Activated CD4-positive, alpha-beta T cell treated with anti-CD3 and anti-CD28 coated beads for 48 hours (primary cell): ENCODE data around the gene USP32.

Source experiments
- DNase-seq: peaks from one replicate; pipeline ENCODE4 v3.0.0-alpha.2; 2020

Gene USP32

DNA sequence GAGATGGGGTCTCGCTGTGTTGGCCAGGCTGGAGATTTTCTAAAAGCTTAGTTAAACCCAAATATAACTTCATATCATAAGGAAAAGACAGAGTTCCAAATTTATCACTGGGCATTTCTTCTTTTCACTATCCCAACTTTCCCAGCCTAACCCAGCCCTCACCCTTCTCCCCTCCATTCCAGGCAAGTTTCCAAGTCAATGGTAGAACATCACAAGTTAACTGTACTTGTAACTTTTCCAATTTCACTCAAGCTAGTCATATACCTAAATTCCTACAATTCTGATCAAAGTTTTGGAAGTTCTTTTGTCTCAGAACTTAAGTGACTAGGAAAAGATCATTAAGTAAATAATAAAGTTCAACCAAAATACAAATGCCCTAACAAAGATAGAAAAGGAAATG lies 61.2 kb downstream of the USP32 start:
- DNase-seq: no peak

DNA sequence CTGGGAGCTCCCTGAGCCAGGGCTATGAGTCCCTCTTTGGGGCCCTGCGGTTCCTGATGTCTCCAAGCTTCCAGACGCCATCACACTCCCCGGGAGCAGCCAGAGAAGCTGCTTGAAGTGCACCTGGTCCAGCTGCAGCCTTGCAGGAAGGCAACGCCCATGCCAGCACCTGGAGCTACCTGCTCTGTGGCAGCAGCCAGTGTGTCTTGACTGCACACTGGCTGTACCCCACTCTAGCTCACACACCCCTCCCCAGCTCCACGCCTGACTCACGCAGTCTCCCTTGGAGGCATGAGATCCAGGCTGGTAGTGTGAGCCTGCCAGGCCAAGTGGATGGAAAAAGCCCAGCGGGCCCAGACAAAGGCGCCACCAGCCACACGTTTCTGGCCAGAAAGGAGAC lies 63.3 kb downstream of the USP32 start:
- no peak for DNase-seq

DNA sequence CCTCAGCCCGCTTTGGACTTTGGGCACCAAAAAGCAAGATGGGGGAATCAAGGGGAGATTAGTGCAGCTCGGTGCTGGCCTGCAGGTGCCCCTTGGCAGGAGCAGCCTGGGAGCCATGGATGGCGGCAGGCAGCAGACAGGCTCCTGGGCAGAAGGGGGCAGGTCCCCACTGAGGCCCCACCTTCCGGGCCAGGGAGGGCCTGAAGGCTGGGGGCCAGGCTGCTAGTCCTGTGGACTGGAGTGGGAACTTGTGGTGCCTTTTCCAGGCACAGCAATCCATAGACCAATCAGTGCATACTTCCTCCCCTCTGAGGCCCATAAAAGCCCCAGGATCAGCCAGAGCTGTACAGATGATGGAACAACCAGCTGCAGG lies 64.0 kb downstream of the USP32 start:
- no peak for DNase-seq

DNA sequence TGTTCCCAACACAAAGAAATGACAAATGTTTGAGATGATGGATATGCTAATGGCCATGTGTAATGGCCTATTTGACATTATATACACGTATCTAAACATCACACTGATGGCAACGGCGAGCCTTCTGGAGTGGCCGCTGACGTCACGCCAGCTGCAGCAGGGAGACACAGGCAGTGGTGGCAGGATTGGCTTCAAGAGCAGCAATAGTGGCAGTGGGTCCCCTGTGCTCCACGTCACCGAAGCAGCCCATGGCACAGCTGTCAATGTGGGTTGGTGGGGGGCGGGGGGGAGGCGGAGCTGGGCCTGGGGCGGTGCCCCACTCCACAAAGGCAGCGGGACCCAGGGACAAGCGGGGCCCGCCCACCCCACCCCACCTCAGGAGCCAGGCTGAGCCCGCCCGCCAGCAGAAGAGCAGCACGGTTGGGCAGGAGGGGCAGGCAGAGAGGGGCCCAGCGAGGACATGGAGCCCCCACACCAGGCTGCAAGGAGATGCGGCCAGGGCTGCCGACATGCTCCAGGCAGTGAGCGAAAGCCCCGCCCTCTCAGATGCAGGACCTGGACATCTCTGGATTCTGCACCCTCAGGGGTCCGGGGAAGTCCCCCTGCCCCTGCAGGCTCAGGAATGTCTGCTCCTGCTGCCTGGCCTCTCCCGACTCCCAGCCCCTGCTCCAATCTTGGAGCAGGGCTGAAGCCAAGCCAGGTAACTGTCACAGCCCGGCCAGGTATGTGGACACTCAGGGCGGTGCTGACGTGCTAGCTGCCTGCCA lies 64.6 kb downstream of the USP32 start:
- DNase-seq: no peak

DNA sequence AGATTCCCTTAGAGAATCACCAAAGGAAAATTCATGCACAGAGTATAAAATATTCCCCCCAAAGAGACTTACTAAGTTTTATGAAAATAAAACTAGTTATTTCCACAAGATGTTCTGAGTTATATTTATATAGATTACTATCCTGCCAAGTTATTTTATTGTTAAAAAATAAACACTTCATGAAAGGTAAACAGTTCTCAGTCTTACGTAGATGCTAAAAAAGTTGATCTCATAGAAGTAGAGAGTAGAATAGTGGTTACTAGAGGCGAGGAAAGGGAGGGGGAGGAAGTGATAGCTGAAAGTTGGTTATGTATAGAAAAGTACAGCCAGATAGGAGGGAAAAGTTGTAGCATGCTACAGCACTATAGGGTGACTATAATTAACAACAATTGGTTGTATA lies 65.2 kb downstream of the USP32 start:
- DNase-seq: no peak

DNA sequence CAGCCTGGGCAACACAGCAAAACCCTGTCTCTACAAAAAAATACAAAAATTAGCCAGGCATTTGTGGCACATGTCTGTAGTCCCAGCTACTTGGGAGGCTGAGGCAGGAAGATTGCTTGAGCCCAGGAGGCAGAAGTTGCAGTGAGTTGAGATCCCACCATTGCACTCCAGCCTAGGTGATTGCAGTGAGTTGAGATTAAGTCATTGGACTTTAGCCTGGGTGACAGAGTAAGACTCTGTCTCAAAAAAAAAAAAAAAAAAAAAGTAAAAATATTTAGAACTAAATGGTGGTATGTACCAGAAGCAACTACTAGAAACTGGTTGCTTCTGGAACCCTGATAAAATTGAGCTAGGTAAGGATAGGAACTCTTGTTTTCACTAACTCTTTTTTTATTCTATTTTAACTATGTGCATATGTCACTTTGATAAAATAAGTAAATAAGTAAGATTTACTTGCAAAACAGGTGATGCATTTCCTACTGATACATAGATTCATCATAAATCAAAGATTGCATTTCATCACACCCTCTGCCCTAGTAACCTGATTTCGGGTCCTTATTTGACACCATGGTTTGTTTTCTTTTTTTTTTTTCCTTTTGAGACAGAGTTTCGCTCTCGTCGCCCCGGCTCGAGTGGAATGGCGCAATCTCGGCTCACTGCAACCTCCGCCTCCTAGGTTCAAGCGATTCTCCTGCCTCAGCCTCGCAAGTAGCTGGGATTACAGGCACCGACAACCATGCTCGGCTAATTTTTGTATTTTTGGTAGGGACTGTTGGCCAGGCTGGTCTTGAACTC lies 66.0 kb downstream of the USP32 start:
- DNase-seq: no peak

DNA sequence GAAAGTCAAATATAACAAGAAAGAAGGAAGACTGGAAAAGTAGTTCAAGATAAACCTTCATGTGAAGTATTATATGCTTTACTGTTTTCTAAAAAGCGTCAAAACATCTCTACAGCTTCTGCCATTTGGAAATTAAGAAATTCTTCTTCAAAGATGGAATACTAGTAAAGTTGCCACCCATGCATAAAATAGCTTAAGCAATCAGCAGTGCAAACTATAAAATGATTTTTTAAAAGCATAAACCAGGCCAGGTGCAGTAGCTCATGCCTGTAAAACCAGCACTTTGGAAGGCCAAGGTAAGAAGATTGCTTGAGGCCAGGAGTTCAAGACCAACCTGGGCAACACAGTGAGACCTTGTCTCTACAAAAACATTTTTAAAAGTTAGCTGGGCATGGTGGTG lies 68.2 kb downstream of the USP32 start:
- DNase-seq: no peak

DNA sequence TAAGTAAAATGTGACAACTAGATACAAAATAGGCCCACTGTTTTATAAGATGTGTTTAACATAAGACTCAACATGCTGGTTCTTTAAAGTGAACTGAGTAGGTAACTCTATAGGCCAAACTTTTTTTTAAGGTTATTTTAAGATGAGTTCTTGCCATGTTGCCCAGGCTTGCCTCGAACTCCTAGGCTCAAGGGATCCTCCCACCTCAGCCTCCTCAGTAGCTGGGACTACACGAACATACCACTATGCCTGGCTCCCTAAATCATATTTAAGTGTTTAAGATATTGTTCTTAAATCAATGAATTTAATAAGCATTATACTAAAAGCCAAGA lies 69.9 kb downstream of the USP32 start:
- DNase-seq: no peak

DNA sequence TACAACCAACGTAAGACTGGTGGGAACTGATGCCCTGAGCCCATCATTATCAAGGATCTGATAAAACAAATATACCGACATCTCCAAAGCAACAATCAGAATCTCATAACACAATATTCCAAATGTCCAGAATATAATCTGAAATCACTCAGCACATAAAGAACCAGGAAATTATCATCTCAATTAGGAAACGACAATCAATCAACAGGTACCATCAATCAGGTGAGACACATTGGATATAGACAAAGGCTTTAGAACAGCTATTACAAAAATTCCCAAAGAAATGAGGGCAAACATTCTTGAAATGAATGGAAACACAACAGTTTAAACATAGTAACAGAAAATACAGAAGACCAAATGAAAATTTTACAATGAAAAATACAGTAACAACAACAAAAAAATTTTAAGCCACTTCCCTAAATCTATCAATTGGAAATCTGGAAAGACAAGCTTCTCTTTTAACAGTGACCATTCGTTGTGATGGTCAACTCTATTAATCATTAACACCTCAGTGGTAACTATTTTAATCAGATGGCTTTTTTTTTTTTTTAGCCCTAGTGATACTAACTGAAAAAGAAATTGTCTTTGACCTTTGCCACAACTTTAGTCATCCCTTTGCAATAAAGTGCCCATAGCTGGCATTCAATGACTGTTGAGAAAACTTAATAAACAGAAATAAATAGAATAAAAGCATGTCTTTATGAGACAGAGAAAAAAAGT lies 70.4 kb downstream of the USP32 start:
- DNase-seq: no peak

DNA sequence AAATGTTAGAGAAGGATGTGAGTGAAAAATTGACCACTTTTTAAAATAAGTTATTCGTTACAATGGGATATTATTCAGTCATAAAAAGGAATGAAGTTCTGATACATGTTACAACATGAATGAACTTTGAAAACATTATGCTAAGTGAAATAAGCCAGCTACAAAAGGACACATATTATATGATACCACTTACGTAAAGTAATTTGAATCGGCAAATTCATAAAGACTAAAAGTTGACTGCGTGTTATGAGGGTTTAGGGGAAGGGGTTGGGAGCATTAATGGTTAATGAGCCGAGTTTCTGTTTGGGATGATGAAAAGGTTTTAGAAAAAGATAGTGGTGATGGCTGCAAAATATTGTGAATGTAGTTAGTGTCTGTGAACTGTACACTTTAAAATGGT lies 73.1 kb downstream of the USP32 start:
- DNase-seq: no peak

DNA sequence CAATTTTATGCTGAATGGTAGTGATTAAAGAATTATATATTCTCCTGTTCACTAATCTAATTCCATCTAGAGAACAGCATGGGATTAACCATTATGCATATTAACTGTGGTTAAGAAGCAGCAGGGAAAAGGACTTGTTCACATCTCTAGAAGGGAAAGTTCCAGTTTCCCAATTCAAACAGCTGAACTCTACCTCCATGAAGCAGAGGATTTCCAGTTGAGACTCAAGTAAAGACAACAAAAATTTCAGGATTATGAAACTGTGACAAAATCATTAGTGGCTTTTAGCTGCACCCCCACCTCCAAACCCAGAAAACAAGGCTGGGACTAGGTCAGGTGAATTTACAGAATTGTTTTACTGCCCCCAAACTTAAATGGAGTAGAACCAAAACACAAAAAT lies 73.6 kb downstream of the USP32 start:
- no peak for DNase-seq

DNA sequence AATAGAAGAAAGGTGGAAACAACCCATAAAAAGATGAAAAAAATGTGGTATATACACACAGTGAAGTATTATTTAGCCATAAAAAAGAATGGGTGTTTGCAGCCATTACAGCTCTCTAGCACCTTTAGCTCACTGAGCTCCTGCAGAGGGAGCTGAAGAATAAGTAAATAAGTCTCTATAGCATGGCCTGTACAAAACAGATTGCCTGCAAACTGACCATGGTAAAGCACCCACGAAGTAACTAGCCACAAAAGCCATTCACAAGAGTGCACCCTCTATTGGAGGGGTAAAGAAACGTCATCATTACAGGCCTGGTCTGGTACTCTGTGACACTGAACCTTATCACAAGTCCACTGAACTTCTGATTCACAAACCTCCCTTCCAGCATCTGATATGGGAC lies 76.3 kb downstream of the USP32 start:
- no peak for DNase-seq

DNA sequence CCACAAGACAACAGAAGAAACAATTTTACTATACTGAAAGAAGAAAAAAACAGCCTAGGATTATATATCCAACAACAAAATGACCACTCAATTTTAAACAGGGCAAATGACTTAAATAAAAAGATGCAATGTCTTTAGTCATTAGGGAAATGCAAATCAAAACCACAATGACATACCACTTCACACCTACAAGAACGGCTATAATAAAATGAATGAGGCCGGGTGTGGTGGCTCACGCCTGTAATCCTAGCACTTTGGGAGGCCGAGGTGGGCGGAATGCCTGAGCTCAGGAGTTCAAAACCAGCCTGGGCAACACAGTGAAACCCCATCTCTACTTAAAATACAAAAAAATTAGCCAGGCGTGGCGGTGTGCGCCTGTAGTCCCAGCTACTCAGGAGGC lies 77.0 kb downstream of the USP32 start:
- DNase-seq: peak; percentile 14

DNA sequence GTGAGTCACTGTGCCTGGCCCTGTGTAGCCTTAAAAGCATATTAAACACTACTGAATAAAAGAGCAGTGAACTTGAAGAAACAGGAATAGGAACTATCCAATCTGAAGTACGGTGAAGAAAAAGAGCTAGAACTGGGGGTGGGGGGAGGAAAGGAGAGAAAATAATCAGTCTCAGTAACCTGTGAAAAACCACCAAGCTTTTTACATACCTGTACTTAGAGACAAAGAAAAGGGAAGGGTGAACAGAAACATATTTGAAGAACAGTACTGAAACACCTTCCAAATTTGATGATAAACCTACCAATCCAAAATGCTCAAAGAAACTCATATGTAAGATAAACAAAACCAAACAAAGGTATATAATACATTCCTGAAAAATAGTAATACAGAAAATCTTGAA lies 77.5 kb downstream of the USP32 start:
- DNase-seq: no peak

DNA sequence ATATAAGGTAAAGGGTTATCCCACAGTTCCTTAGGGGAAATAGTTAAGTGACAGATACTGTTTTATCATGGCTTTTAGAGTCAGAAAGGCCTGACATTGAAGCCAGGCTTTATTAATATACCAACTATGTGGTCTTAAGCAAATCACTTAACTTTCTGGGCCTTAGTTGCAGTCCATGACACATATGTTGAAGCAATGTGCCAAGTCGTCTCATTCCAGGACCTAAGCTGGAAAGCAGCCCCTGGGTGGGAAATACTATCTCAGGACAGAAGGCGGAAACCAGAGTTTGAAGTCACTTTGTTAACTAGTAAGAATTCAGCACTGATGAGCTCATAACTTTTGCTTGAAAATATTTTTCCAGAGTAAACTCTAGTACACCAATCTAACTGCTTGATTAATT lies 80.0 kb downstream of the USP32 start:
- no peak for DNase-seq

DNA sequence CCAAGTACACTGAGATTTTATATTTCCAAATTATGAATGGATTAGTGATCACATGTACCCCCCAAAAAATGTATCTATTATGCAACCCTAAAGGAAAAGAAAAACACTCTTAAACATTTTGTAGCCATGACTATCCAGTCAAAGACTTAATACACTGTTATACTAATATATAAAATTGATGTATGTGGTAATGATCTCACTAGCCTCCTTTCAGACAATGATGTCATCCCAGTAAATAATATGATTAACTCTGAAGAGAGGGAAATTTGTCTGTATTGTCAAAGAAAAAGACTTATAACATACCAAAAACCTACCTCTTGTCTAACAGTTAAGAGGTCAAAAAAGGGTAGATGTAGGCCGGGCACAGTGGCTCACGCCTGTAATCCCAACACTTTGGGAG lies 80.7 kb downstream of the USP32 start:
- DNase-seq: no peak

DNA sequence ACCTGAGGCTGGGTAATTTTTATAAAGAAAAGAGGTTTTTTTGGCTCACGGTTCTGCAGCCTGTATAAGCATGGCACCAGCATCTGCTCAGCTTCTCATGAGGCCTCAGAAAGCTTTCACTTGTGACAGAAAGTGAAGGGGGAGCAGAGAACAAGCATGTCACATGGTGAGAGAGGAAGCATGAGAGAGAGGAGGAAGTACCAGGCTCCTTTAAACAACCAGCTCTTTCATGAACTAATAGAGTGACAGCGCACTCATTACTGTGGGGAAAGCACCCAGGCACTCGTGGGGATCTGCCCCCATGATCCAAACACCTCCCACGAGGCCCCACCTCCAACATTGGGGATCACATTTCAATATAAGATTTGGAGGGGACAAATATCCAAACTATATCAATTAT lies 86.8 kb downstream of the USP32 start:
- peak; percentile 12 for DNase-seq

DNA sequence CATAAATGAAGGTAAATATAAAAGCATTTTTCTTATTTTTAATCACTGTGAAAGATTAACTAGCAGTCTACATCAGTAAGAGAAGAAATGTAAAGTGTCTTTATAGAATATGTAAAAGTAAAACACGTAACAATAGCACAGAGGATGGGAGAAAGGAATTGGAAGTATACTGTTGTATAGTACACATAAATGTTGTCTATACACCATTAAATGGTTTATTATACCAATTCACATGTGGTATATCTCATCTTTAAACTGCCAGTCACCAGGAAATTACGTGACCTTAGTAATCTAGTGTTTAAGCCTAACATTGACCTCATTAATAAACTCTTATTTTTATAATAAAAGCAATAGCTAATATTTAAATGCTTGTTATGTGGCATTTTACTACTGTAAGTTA lies 87.4 kb downstream of the USP32 start:
- DNase-seq: no peak

DNA sequence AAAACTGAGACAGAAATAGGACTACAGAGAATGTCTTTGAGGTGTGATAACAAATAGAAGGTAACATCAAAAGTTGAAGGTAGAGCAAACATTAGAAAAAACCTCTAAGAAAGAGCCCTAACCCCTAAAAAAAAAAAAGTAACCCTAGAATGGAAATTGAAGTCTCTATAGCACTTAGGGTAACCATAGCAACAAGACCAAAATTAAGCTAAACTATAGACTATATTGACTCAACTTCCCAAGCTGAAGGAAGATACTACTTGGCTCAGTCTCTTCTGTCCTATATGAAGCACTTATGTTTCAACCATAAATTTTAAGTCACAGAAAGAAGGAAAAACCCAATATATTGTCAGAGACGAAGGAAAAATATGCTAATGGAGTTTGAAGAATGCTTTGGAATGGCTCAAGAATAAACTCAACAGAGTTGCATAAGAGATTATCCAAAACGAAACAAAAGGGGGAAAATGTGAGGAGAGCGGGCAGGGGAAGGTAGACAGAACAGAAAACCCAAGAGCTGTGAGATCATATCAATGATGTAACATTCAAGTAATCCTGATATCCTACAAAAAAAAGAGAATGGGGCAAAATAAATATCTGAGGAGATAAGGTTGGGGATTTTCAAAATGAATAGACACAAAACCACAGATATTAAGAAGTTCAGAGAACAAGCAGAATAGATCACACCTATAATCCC lies 88.4 kb downstream of the USP32 start:
- no peak for DNase-seq

DNA sequence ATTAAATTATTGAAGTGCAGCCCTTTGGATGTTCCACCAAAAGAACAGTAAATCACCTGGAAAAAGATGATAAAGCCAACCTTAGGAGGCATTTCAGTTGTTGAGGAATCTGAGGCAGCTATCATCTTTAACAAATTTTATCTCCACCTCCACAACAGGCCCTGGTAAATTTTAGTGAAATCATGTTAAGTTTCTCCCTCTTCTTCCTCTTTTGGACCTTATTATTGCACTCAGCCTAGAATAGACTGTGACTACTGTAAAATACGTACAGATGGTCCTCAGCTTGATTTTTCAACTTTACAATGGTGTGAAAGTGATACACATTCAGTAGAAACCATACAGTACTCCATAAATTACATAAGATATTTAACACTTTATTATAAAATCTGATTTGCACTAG lies 90.3 kb downstream of the USP32 start:
- no peak for DNase-seq

DNA sequence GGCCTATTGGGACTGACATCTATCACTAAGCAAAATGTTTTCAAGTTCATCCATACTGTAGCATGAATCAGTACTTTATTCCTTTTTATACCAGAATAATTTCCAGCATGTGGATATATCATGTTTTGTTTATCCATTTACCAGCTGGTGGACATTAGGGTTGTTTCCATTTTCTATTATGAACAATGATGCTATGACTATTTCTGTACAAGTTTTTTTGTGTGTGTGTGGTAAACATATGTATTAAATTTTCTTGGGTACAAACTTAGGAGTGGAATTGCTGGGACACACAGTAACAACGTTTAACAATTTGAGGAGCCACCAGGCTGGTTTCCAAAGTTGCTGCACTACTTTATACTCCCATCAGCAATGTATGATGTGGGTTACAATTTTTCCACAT lies 91.0 kb downstream of the USP32 start:
- DNase-seq: no peak

DNA sequence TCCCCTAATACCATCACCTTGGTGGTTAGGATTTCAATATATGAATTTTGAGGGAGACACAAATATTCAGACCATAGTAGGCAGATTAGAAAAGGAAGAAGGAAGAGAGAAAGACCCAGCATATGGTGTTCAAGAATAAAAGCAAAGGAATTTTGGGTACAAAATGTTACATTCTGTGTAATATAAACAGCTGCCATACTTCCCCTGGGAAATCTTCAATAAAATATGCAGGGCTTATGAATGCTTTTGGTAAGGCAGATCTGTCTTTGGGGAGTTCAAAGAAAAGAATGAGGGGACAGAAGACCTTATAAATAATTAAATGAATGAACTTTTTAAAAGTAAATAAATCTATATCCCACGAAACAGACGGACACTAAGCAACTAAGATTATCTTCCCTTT lies 91.9 kb downstream of the USP32 start:
- no peak for DNase-seq

DNA sequence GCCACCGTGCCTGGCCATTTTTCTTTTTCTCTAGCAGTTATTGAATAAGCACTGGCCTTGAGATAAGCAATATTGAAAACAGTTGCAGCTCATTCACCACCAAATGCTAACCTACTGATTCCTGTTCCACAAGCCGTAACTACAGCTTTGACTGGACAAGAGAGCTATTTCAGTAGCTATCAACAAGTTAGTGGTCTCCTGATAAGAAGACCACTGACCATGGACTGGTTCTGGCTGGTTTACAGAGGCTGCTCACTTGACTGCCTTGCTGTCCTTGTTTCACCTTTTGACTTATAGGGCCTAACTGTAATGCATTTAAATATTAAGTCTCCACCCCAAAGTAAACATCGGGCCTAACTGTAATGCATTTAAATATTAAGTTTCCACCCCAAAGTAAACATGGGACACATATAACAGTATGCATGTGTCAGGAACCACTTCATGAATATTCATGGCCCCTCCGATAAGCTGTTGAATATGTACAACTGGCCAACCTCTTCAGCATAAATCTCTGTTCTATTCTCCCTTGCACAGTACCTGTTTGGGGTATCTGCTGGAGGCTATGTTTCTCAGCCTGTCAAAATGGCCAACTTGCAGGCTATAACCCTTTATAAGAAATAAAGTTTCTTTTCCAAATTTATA lies 94.1 kb downstream of the USP32 start:
- DNase-seq: no peak
